Activated CD4-positive, alpha-beta T cell treated with anti-CD3 and anti-CD28 coated beads, Interleukin-2, Interleukin-6, amounts not matched to agents 100 ng/mL and 50 ng/mL, durations not matched to agents 16 hours and 8 hours (primary cell): Measurements from ENCODE around the gene LHFPL6.

Experiments
- DNase-seq: peaks from one replicate; pipeline ENCODE4 v3.0.0-alpha.2; 2020

Gene LHFPL6

GRCh38 chr13:39590466-39591036 lies 12.4 kb downstream of the LHFPL6 start:
- DNase-seq, result no peak

DNA sequence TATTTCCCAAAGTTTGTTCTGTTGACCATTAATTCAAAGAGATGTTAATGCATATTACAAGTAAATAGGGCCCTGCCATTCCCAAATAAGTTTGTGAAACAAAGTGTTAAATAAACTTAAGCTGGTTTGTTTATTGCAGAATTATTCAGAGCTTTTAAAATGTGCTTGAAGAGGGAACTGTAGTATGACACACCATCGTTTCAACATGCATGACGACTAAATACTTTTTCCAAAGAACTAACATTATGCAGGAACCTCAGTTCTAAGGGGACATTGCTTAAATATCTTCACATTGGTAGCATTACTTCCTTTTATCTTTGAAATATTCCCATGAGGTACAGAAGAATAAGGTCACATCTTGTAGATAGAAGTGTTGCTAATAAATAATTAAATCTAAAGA lies 14.6 kb downstream of the LHFPL6 start:
- DNase-seq, result no peak

DNA sequence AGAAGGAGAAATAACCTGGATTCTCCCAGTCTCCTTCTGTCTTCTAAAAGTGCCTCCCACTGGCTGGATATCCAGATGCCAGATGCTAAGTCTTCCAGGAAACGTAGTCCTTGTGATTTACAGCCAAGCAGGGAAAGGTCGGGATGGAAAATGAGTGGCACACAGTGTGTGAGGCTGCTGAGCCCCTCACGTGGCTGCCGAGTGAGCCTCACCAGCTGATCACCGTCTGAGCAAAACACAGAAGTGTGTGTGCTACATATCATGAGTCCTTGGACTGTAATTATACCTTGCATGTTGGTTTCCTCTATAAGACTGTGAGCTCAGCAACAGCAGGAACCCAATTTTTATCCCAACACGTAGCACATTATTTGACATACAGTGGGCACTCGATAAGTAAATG lies 15.1 kb downstream of the LHFPL6 start:
- no peak for DNase-seq

DNA sequence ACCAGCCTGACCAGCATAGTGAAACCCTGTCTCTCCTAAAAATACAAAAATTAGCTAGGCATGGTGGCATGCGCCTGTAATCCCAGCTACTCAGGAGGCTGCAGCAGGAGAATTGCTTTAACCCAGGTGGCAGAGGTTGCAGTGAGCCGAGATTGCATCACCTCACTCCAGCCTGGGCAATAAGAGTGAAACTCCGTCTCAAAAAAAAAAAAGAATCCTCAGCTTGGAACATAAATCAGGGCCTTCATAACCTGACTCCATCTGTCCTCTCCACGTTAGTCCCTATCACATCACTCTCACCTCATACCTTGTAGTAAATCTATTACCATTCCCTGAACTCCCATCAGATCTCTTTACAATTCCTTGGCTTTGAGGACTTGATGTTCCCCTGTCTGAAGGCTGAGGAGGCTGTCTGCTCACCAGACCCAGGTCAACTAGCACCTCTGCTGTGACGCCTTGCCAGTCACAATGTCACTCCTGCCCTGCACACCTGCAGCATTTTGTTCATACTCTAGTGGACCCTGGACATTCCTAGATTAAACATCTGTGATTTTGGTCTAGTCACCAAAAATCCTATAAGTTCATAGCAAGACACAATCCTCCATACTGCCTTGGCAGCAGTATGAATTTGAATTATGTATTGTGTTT lies 15.9 kb downstream of the LHFPL6 start:
- no peak for DNase-seq

DNA sequence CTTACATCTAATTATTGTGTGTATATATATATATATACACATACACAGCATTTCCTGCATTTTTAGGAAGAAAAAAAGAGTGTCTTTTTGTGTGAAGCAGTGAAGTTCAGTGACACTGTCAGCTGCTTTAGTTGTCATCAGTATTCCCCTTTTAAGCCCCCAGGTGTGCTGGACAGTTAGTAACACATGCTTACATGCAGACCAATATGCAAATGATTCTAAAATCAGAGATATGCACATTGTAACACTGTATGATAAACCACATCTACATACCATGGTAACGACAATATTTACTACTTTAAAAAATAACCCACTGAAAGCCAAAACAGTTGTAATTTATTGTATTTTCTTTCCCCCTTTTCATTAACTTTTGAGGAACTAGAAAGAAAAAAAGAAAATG lies 16.8 kb downstream of the LHFPL6 start:
- DNase-seq, result no peak

DNA sequence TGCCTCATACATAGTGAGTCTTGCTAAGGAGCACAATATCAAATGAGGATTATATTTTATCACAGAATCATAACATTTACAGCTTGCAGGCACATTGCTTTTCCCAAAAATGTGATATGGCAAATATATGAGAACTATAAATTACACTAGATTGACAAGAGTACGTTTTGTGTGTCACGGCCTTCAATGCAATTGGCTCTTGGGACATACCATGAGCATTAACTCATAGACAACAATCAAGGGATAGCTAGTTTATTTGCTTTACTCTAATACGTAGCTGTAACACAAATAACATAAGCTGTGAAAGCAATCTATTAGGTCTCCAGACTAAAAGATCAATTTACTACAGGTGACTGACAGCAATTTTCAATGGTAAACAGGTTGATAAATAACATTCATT lies 17.8 kb downstream of the LHFPL6 start:
- DNase-seq, result no peak

DNA sequence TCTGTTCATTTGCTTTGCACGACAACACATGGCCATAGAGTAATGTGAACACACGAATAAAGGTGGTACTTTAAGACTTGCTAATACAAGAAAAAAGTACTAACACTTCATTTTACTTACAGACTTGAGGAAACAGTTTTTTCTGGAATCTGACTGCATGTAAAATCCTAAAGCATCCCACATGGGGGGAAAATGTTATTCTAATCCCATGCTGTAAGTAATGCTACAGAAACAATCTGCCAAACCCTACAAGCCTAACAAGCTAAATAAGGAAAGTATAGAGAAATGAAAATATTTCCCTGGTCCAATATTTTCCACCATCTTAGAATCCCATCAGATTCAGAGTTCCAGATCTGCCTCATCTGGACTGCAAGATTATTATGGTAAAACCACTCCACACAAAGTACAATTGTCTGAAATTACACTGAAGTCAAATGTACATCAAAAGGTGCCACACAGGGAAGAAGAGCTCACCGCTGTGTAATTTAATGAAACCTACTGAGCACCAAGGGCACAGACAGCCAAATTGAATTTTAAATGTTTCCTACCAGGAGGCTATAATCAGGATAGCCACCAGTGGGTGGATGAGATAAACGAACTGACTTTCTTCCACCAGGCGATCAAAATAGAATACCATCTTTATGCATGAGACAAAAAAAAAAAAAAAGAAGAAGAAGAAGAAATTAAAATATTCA lies 22.0 kb downstream of the LHFPL6 start:
- DNase-seq, result no peak

GRCh38 chr13:39578821-39579291 lies 24.1 kb downstream of the LHFPL6 start:
- no peak for DNase-seq

- no peak for DNase-seq
Observed at GRCh38 chr13:39577838-39578491, 25.0 kb downstream of the LHFPL6 start.

GRCh38 chr13:39577203-39577602 lies 25.8 kb downstream of the LHFPL6 start:
- no peak for DNase-seq

DNA sequence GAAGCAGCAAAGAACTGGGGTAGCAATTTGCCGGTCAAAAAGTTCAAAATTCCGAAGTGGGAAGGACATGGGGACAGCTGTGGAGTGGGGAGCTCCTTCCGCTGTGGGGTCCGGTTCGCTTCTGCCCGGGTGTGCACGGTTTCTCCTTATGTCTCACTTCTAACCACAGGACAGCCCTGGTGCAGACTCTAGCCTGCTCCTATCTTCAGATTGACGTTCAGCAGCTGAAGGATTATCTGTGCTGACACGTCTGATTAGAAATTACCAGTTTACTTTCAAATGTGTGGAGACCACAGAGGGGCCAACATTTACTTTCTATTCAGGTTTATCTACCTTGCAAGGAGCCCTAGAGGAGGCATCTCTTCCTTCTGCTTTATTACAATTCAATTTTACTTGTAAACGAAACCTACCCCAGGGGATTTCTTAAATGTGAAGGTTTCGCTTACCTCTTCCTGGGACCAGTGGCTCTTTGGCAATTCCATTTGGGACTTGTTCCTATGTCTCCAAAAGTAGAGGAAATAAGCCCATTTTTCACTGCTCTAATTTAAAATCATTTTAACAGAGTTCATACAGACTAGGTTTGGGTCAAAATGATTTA lies 27.3 kb downstream of the LHFPL6 start:
- no peak for DNase-seq

DNA sequence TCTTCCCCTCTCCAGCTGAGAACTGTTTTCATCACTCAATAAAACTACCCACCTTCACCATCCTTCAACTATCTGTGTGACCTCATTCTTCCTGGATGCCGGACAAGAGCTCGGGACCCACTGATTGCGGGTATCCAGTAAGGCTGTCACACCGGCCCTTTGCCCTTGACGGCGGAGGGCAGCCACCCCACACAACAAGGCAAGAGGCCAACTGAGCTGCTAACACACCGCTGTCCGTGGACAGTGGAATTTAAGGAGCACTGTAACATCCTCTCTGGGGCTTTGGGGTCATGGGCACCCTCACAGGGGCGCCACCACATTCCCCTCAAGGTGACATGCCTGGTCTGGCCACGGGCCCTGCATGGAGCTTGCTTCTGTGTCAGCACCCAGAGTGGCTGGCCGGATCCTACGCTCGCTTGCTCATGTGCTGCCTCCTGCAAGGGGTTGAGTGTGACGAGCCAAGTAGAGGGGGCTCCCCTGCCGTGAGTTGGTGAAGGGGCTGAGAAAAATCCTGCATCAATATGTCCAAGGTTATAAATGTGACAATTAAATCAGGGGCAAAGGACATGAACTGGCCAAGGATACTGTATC lies 31.4 kb downstream of the LHFPL6 start:
- no peak for DNase-seq

GRCh38 chr13:39567569-39567968 lies 35.4 kb downstream of the LHFPL6 start:
- DNase-seq, result no peak

DNA sequence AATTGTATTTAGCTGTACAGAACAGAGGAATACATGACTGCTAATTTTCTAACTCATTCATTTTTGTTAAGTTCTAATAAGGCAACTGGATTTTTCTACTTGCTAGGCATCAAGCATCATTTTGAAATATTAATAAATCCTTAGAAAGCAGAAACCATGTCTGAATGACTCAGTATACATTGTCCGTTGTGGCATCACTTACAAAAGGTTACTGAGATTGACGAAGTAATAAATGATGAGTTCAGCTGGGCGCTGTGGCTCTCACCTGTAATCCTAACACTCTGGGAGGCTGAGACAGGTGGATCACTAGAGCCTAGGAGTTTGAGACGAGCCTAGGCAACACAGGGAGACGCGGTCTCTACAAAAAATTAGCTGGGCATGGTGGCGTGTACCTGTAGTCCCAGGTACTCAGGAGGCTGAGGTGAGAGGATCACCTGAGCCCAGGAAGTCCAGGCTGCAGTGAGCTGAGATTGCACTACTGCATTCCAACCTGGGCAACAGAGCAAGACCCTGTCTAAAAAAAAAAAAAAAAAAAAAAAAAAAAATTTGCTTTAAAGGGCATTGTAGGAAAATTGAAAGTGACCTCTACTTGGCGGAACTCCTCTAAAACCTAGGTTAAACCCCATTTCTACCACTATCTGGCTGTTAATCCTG lies 36.6 kb downstream of the LHFPL6 start:
- no peak for DNase-seq

GRCh38 chr13:39565036-39565949 lies 37.7 kb downstream of the LHFPL6 start:
- DNase-seq, result no peak

- DNase-seq, result no peak
Observed at GRCh38 chr13:39563470-39563735, 39.6 kb downstream of the LHFPL6 start.

DNA sequence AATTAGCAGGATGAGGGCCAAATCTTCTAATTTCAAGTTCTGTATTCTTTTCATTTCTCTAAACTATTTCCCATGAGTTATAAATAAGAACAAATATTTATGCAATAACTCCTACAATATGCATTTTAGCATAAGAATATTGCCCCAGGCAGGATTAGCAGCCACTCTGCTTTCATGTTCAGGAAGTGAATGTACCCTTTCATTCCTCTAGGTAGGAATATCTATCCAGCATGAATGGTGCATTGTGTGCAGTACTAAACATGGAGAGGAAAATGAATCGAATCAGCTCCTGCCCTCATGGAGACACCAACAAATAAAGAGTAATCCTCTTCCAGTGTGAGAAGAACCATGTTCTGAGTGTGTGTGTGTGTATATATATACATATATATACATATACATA lies 41.0 kb downstream of the LHFPL6 start:
- no peak for DNase-seq

DNA sequence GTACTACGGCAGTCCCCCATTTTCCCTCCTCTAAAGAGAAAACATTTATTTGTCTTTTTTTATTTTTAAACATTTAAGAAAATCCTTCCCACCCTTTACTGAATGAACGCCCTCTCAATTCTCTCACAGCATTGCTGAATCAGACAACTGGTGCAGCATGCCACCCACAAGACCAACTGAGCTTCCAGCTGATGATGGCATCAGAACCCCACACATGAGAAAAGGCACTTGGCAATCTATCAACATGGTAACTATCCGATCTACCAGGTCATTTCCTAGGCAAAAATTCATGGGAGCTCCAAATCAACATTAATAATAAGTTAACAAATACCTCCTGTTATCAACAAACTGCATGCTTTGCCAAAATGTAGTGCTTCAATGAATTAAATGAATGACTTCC lies 43.1 kb downstream of the LHFPL6 start:
- no peak for DNase-seq

DNA sequence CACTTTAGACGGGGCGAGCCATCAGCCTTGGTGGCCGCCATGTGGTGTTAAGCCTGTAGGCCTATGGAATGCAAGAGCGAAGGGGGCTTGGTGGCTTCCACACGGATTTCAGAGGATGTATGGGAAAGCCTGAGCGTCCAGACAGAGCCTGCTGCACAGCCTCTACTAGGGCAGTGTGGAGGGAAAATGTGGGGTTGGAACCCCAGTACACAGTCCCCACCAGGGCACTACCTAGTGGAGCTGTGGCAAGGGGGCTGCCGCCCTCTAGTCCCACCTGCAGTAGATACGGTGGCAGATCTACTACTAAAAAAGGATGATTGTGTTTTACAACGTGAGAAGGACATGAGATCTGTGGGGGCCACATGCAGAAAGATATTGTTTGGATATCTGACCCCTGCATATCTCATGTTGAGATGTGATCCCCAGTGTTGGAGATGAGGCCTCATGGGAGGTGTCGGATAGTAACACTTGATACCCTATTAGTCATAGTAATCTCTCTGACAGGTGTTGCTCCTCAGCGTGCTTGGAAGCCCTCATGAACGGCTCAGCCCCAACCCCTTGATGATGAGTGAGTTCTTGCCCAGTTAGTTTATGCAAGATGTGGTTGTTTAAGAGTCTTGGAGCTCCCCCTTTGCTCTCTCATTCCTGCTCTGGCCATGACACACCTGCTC lies 45.6 kb downstream of the LHFPL6 start:
- no peak for DNase-seq

DNA sequence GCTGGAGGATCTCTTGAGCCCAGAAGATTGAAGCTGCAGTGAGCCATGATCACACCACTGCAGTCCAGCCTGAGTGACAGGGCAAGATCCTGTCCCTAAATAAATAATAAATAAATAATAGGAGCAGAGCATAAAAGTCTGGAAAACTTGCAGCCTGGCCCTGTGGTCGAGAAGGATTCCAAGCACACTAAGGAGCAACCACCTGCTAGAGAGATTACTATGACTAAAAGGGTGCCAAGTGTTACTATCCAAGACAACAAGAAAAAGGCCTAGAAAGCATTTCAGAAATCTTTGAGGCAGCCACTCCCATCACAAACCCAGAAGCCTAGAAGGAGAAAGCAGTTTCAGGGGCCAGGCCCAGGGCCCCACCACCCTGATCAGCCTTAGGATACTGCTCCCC lies 46.1 kb downstream of the LHFPL6 start:
- no peak for DNase-seq

DNA sequence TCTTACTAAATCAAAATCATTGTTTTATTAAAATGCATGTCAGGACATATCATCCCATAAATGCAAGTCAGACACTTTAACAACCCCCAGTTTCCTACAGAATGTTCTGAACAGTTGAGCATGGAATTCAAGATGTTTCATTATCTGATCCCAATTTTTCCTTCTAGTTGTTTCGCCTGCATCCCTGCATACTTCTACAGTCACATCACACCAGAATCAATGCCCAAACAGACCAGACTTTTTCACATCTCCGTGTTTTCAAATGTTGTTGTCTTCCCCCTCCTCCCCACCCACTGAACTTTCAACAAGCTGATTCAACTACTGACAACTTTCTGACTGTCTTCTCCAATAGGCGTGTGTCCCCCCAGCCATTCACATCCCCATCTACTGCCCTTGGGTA lies 48.6 kb downstream of the LHFPL6 start:
- no peak for DNase-seq
